GM18499 (cell line): ENCODE results near the gene CFAP77.

ENCODE experiments used
- ATAC-seq: cut with Tn5 transposase; IDR thresholded peaks from one replicate; pipeline ENCODE4 v1.9.1; 2021; ENCODE audit warnings: moderate number of reproducible peaks; ENCODE audit not compliant: insufficient read depth, unreplicated experiment

Gene CFAP77

GRCh38 chr9:132622159-132622558 is 212.1 kb downstream of the CFAP77 start:
- no peak for ATAC-seq
